Adipocyte (in vitro differentiated cells): ENCODE data around the gene STXBP5L.
"Not testable (repeated sequence)": the region's sequence is repeated elsewhere in the genome, so short reads cannot be mapped to it uniquely, and the experiment has no call there.

Source experiments
- DNase-seq: peaks from one replicate; pipeline ENCODE4 v3.0.0-alpha.2; 2015; ENCODE audit warnings: low read depth
- H3K27me3 ChIP-seq: replicated peaks from 2 replicates; pipeline ENCODE4 v1.7.0; 2013; ENCODE audit warnings: mild to moderate bottlenecking, low read length, moderate library complexity; ENCODE audit not compliant: control insufficient read depth, insufficient read depth
- H3K36me3 ChIP-seq: 2 replicates; pipeline ENCODE4 v1.7.0; 2013; ENCODE audit warnings: low read length, mild to moderate bottlenecking, moderate library complexity; ENCODE audit not compliant: control insufficient read depth, insufficient read depth, severe bottlenecking
- H3K4me1 ChIP-seq: 2 replicates; pipeline ENCODE4 v1.7.0; 2013; ENCODE audit warnings: mild to moderate bottlenecking, low read length, moderate library complexity; ENCODE audit not compliant: control insufficient read depth, insufficient read depth
- H3K4me3 ChIP-seq: 2 replicates; pipeline ENCODE4 v1.7.0; 2013; ENCODE audit warnings: mild to moderate bottlenecking, low read length, moderate library complexity
- H3K9ac ChIP-seq: 2 replicates; pipeline ENCODE4 v1.7.0; 2013; ENCODE audit warnings: mild to moderate bottlenecking, low read length, moderate library complexity
- H3K9me3 ChIP-seq: 2 replicates; pipeline ENCODE4 v1.7.0; 2013; ENCODE audit warnings: mild to moderate bottlenecking, low read length, moderate library complexity; ENCODE audit not compliant: control insufficient read depth

The STXBP5L gene

GRCh38 chr3:121362035-121362734 lies 454.2 kb downstream of the STXBP5L start:
- Histone ChIP-seq H3K4me3 (no peak overlapping the region), H3K36me3 (no peaks in the 10 kb centered on the region), H3K4me1 (no peaks in the 10 kb centered on the region), H3K27me3 (no peaks in the 10 kb centered on the region), H3K9me3 (peaks cover 3% of the 10 kb centered on the region), H3K9ac (no peak overlapping the region)
- DNase-seq = no peak

- not testable (repeated sequence) for H3K9ac ChIP-seq, H3K27me3 ChIP-seq, H3K4me3 ChIP-seq, H3K36me3 ChIP-seq, H3K9me3 ChIP-seq, H3K4me1 ChIP-seq, DNase-seq
Observed at GRCh38 chr3:121388308-121388707, 480.3 kb downstream of the STXBP5L start.

- not testable (repeated sequence) for H3K36me3 ChIP-seq, H3K4me3 ChIP-seq, H3K4me1 ChIP-seq, H3K9me3 ChIP-seq, H3K27me3 ChIP-seq, H3K9ac ChIP-seq, DNase-seq
Observed at GRCh38 chr3:121395967-121396366, 488.0 kb downstream of the STXBP5L start.

- H3K4me3 ChIP-seq, H3K36me3 ChIP-seq, H3K9me3 ChIP-seq, DNase-seq, H3K4me1 ChIP-seq, H3K9ac ChIP-seq, H3K27me3 ChIP-seq: not testable (repeated sequence)
Observed at GRCh38 chr3:121398051-121398450, 490.0 kb downstream of the STXBP5L start.

- no peaks in the 10 kb centered on the region for H3K9me3 ChIP-seq
- no peaks in the 10 kb centered on the region for H3K36me3 ChIP-seq
- no peak overlapping the region for H3K4me3 ChIP-seq
Observed at GRCh38 chr3:121399820-121400219, 491.8 kb downstream of the STXBP5L start.

GRCh38 chr3:121405631-121406030 lies 497.6 kb downstream of the STXBP5L start:
- H3K27me3 ChIP-seq = no peaks in the 10 kb centered on the region

More at GRCh38 chr3:121399820-121400219, 491.8 kb downstream of the STXBP5L start:
- H3K4me1 ChIP-seq = no peaks in the 10 kb centered on the region
- no peak for DNase-seq
- no peaks in the 10 kb centered on the region for H3K27me3 ChIP-seq
- no peak overlapping the region for H3K9ac ChIP-seq

GRCh38 chr3:121411523-121411922 lies 503.5 kb downstream of the STXBP5L start:
- H3K27me3 ChIP-seq = no peaks in the 10 kb centered on the region
- H3K36me3 ChIP-seq = no peaks in the 10 kb centered on the region
- no peak for DNase-seq
- H3K4me1 ChIP-seq = no peaks in the 10 kb centered on the region
- H3K4me3 ChIP-seq = no peak overlapping the region
- no peaks in the 10 kb centered on the region for H3K9me3 ChIP-seq
- H3K9ac ChIP-seq = no peak overlapping the region

More at GRCh38 chr3:121405631-121406030, 497.6 kb downstream of the STXBP5L start:
- no peak for DNase-seq
- Histone ChIP-seq H3K4me1 (no peaks in the 10 kb centered on the region), H3K4me3 (no peak overlapping the region), H3K9me3 (no peaks in the 10 kb centered on the region), H3K9ac (no peak overlapping the region), H3K36me3 (no peaks in the 10 kb centered on the region)

- no peaks in the 10 kb centered on the region for H3K27me3 ChIP-seq
- H3K9ac ChIP-seq = no peak overlapping the region
- no peaks in the 10 kb centered on the region for H3K4me1 ChIP-seq
- H3K36me3 ChIP-seq = no peaks in the 10 kb centered on the region
- H3K4me3 ChIP-seq = no peak overlapping the region
- no peak for DNase-seq
- no peaks in the 10 kb centered on the region for H3K9me3 ChIP-seq
Observed at GRCh38 chr3:121414924-121415323, 506.9 kb downstream of the STXBP5L start.

- DNase-seq = no peak
- H3K27me3 ChIP-seq = no peaks in the 10 kb centered on the region
- H3K9me3 ChIP-seq = no peaks in the 10 kb centered on the region
- H3K36me3 ChIP-seq = no peaks in the 10 kb centered on the region
- H3K4me3 ChIP-seq = no peak overlapping the region
- no peak overlapping the region for H3K9ac ChIP-seq
- H3K4me1 ChIP-seq = no peaks in the 10 kb centered on the region
Observed at GRCh38 chr3:121418182-121418581, 510.2 kb downstream of the STXBP5L start.

GRCh38 chr3:121424549-121424948 lies 516.5 kb downstream of the STXBP5L start:
- H3K36me3 ChIP-seq = no peaks in the 10 kb centered on the region
- H3K4me1 ChIP-seq = no peaks in the 10 kb centered on the region
- H3K9ac ChIP-seq = no peak overlapping the region
- H3K4me3 ChIP-seq = no peak overlapping the region
- H3K27me3 ChIP-seq = no peaks in the 10 kb centered on the region
- no peaks in the 10 kb centered on the region for H3K9me3 ChIP-seq
- no peak for DNase-seq

GRCh38 chr3:121430664-121431215 lies 522.7 kb downstream of the STXBP5L start:
- H3K36me3 ChIP-seq = no peaks in the 10 kb centered on the region
- H3K9ac ChIP-seq = no peak overlapping the region
- DNase-seq = no peak
- H3K27me3 ChIP-seq = no peaks in the 10 kb centered on the region
- no peaks in the 10 kb centered on the region for H3K4me1 ChIP-seq
- no peaks in the 10 kb centered on the region for H3K9me3 ChIP-seq
- no peak overlapping the region for H3K4me3 ChIP-seq
